GM12878 (cell line): Measurements from ENCODE around the gene UNCX.

Source experiments
- CTCF ChIP-seq, 3 experiments: IDR thresholded peaks in 2 of 3; conservative IDR thresholded peaks in 1 of 3; 2 replicates each; pipeline ENCODE4 v1.5.1; 2011; ENCODE audit warnings: low read depth in 3 of 3, low read length in 3 of 3, mild to moderate bottlenecking in 3 of 3, control low read depth in 2 of 3, moderate library complexity in 2 of 3, inconsistent platforms in 1 of 3, mixed read lengths in 1 of 3; ENCODE audit not compliant: control insufficient read depth in 2 of 3, insufficient read depth in 1 of 3; ENCODE audit errors: extremely low read depth in 1 of 3
- ELK1 ChIP-seq: IDR thresholded peaks from 2 replicates; pipeline ENCODE4 v1.6.1; 2012; ENCODE audit warnings: low read depth, low read length, improper control_type of control experiment
- ESRRA ChIP-seq: IDR thresholded peaks from 2 replicates; pipeline ENCODE4 v1.6.1; 2012; ENCODE audit warnings: mild to moderate bottlenecking, low read length, improper control_type of control experiment
- EZH2 ChIP-seq: IDR thresholded peaks from 2 replicates; pipeline ENCODE4 v1.6.1; 2012; ENCODE audit warnings: low read depth, mild to moderate bottlenecking, control low read depth, inconsistent platforms, low read length, borderline replicate concordance; ENCODE audit not compliant: control insufficient read depth
- NR2F1 ChIP-seq: fragments of 450-650 bp; conservative IDR thresholded peaks from 2 replicates; pipeline ENCODE4 v1.6.1; 2017; ENCODE audit warnings: mild to moderate bottlenecking
- POLR2A ChIP-seq: IDR thresholded peaks from 2 replicates; pipeline ENCODE4 v1.6.1; 2011; ENCODE audit warnings: low read depth, mild to moderate bottlenecking, low read length
- USF2 ChIP-seq: IDR thresholded peaks from 2 replicates; pipeline ENCODE4 v1.6.1; 2011; ENCODE audit warnings: low read depth, low read length, improper control_type of control experiment, borderline replicate concordance
- ZZZ3 ChIP-seq: IDR thresholded peaks from 2 replicates; pipeline ENCODE4 v1.6.1; 2011; ENCODE audit warnings: low read depth; ENCODE audit not compliant: control insufficient read depth, insufficient read length

- TF ChIP-seq POLR2A, result no peak
- no peak for TF ChIP-seq ELK1
- no peak for TF ChIP-seq ESRRA
- TF ChIP-seq CTCF (IDR thresholded peaks at IDR 0.05 in 2 of 3, conservative IDR thresholded peaks at IDR 0.05 in 1 of 3; ENCODE audit: control insufficient read depth in 2 of 3, extremely low read depth in 1 of 3, insufficient read depth in 1 of 3, low read depth in 3 of 3, low read length in 3 of 3), result no peak
- no peak for TF ChIP-seq EZH2
- no peak for TF ChIP-seq NR2F1
- no peak for TF ChIP-seq ZZZ3
- TF ChIP-seq USF2, result no peak
Observed at GRCh38 chr7:1211611-1212010, 21.1 kb upstream of the UNCX start.
